BJ (cell line): Measurements from ENCODE around the gene LUC7L3. TPM values are rescaled to one million over a fixed set of nuclear protein-coding genes. Genes with fewer than 3 reads are reported as not detected.

Source experiments
- CTCF ChIA-PET: fragments of 350-600 bp; formaldehyde crosslinking; extraction: SDS; loops from one replicate; lab custom pipeline; 2021; ENCODE audit warnings: antibody characterized with exemption, inconsistent platforms; lab: Yijun Ruan, JAX
- POLR2A ChIA-PET: fragments of 300-600 bp; sonication (Branson Sonifier 250); formaldehyde crosslinking; extraction: SDS; loops from one replicate; lab custom pipeline; 2021; ENCODE audit warnings: antibody characterized with exemption; lab: Charles Lee
- DNase-seq: peaks from one replicate; pipeline ENCODE4 v3.0.0-alpha.2; 2011; ENCODE audit warnings: low read depth
- H3K27me3 ChIP-seq: 2 replicates; pipeline ENCODE4 v1.6.0; 2011; ENCODE audit warnings: low read length; ENCODE audit not compliant: control insufficient read depth, insufficient read depth
- H3K36me3 ChIP-seq: 2 replicates; pipeline ENCODE4 v1.5.1; 2011; ENCODE audit warnings: low read length; ENCODE audit not compliant: control insufficient read depth, insufficient read depth
- H3K4me3 ChIP-seq: 2 replicates; pipeline ENCODE4 v1.5.1; 2011; ENCODE audit warnings: low read depth, mild to moderate bottlenecking, control low read depth, low read length
- CTCF ChIP-seq: IDR thresholded peaks from 2 replicates; pipeline ENCODE4 v1.5.1; 2011; ENCODE audit warnings: low read depth, mild to moderate bottlenecking, control low read depth, inconsistent platforms, low read length, moderate library complexity; ENCODE audit not compliant: insufficient read depth
- polyA plus RNA-seq: library from polyadenylated mRNA; depleted of rRNA; stranded (reverse); fragments of >200 nt; gene quantifications from 2 replicates; pipeline ENCODE4 v1.2.3, GENCODE V29; 2011

The LUC7L3 gene
- polyA plus RNA-seq, 1 experiment = 55.6 TPM

DNA sequence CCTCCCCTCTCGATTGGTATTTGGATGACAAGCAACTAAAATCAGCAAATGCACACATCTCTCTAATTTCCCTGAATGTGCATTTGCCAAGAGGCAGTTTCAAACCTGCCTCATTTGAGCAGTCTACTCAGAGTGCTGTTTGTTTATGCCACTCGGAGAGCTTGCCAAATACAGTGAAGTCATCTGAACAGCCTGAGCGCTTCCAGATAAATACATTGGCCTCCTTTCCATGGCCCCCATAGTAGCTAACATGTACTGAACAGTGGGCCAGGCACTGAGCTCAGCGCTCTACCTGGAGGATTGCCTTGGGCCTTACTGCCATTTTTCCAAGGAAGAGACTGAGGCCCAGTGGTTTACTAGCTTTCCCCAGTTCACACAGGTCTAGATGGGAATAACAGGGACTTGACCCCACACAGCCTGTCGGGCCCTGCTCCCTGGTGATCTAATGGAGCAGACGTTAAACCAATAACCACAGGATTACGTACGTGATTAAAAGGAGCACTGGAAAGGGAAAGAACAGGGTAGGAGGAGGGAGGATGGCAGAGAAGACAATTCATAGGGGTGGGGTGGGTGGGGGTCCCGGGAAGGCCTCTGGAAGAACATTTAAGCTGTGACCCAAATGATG, 66.7 kb downstream of the LUC7L3 start:
- CTCF ChIA-PET = interaction anchor here (0.7 to 9.6 kb wide), 7 partner anchors 10 to 171 kb away, joined by 3 to 164 read pairs (median 4); no protein-coding TSS in a partner anchor
- DNase-seq = peak; percentile 8
- Histone ChIP-seq H3K27me3 (no peaks in the 10 kb centered on the region), H3K36me3 (no peaks in the 10 kb centered on the region), H3K4me3 (no peak overlapping the region)
- POLR2A ChIA-PET = no interaction called here
- TF ChIP-seq CTCF = no peak

DNA sequence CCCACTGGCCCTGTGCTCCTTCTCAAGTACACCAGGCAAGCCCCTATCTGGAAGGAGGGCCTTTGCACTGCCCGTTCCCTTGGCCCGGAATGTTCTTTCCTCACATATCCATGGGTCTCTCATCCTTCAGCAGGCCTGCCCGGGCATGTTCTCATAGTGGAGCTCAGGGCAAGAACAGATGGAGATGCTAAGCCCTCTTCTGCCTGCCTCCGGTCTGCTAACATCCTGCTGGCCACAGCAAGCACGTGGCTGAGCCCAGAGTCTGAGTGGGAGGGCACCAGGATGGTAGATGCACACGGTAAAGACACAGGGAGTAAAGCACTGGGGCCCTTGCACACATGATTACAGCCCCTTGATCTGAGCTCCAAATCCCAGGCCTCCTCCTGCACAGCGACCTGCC, 67.7 kb downstream of the LUC7L3 start:
- ChIA-PET CTCF (interaction anchor here (1.1 to 9.6 kb wide), 4 partner anchors 9 to 65 kb away, joined by 3 to 164 read pairs (median 9); no protein-coding TSS in a partner anchor), POLR2A (no interaction called here)

DNA sequence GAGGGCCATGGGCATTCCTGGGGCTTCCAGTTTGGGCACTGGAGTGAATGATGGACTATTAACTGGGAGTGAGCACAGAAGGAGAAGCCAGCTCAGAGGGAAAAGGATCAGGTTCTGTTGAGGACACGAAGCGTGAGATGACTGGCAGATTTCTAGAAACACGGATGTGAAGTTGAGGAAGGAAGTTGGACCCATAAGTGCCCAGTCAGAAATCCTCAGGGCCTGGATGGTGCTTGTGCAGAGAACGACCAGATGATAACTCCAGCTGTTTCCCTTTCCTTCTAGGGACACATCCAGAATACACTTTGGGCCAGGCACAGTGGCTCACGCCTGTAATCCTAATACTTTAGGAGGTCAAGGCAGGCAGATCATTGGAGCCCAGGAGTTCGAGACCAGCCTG, 71.2 kb downstream of the LUC7L3 start:
- CTCF ChIA-PET = interaction anchor here (1.5 to 1.7 kb wide), 2 partner anchors 7 to 51 kb away, joined by 4 to 7 read pairs; no protein-coding TSS in a partner anchor

More for the DNA sequence above, 67.7 kb downstream of the LUC7L3 start:
- H3K36me3 ChIP-seq = no peaks in the 10 kb centered on the region
- no peak overlapping the region for H3K4me3 ChIP-seq
- no peaks in the 10 kb centered on the region for H3K27me3 ChIP-seq
- no peak for TF ChIP-seq CTCF
- no peak for DNase-seq

GRCh38 chr17:50792132-50792531, 72.7 kb downstream of the LUC7L3 start:
- ChIA-PET CTCF (interaction anchor here (1.0 to 1.7 kb wide), 2 partner anchors 9 to 22 kb away, joined by 3 to 7 read pairs; no protein-coding TSS in a partner anchor), POLR2A (no interaction called here)
- no peak overlapping the region for H3K4me3 ChIP-seq
- TF ChIP-seq CTCF = no peak
- no peak for DNase-seq
- H3K36me3 ChIP-seq = no peaks in the 10 kb centered on the region
- H3K27me3 ChIP-seq = no peaks in the 10 kb centered on the region

More for the DNA sequence above, 71.2 kb downstream of the LUC7L3 start:
- Histone ChIP-seq H3K4me3 (no peak overlapping the region), H3K36me3 (no peaks in the 10 kb centered on the region), H3K27me3 (no peaks in the 10 kb centered on the region)
- no peak for TF ChIP-seq CTCF
- DNase-seq = no peak
- POLR2A ChIA-PET = no interaction called here

DNA sequence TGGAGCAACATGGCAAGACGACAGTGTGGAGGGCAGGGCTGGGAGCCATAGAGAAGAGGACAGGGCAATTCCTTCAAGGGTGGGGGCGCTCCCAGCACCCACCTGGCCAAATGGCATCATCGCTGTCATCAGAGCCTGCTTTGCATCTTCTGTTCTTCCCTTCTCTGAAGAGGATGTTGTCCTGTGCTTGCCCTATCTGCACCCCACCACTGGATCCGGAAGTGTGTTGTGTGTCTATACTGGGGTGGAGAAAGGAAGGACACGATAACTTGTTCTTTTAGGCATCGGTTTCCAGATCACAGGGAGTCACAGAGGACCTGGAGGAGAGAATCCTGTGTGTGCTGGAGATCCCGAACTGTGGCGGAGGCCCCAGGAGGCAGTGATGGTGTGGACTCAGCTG, 73.6 kb downstream of the LUC7L3 start:
- CTCF ChIA-PET = no interaction called here
- no peak for DNase-seq

More for the DNA sequence above, 73.6 kb downstream of the LUC7L3 start:
- POLR2A ChIA-PET = no interaction called here
- Histone ChIP-seq H3K4me3 (no peak overlapping the region), H3K36me3 (no peaks in the 10 kb centered on the region), H3K27me3 (no peaks in the 10 kb centered on the region)
- TF ChIP-seq CTCF = no peak
